ENCODE data around the gene BABAM1. TPM values are rescaled to one million over a fixed set of nuclear protein-coding genes. Genes with fewer than 3 reads are reported as not detected.

BABAM1 gene
- total and polyA plus RNA-seq, 9 of the 15 experiments (the other 6 are each of a cell fraction or from before 2014, with no cell fraction given): 14.7 to 160 (median 113) TPM

DNA sequence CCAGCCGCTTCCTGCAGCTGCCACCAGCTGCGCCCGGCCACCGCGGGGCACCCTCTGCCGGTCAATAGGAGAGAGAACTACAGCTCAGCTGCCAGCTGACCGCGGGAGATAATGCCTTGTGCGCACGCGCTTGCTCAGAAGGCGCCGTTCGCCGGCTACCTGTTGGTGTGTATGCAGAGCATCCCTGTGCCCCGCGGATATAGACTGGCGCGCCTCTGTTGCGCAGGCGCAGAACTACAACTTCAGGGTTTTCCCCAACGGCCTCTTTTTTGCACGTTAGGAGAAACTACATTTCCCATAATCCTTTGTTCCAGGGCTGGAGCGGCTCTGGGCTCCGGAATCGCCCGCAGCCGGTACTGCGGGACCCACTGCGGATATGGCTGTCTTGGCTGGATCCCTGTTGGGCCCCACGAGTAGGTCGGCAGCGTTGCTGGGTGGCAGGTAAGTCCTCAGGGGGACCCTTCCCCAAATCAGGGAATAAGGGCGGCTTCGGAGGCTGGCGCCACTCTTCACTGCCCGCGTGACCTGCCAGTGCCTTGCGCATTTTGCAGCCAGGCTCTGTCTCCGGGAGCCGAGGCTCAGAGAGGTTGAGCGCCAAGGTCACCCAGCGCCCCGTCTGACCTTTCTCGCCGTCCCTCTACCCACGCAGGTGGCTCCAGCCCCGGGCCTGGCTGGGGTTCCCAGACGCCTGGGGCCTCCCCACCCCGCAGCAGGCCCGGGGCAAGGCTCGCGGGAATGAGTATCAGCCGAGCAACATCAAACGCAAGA is 38.5 kb downstream of the BABAM1 start, which contains the start of gene MRPL34 (continued):
- no peak for TF ChIP-seq XRCC3 (IDR thresholded peaks at IDR 0.05)
- TF ChIP-seq NEUROD1 (IDR thresholded peaks at IDR 0.05; ENCODE audit: borderline replicate concordance, low read depth, low read length, partially characterized antibody): no peak
- TF ChIP-seq HCFC1 (IDR thresholded peaks at IDR 0.05; ENCODE audit: low read depth, low read length): peak; percentile 83
- TF ChIP-seq, protein P1, sequence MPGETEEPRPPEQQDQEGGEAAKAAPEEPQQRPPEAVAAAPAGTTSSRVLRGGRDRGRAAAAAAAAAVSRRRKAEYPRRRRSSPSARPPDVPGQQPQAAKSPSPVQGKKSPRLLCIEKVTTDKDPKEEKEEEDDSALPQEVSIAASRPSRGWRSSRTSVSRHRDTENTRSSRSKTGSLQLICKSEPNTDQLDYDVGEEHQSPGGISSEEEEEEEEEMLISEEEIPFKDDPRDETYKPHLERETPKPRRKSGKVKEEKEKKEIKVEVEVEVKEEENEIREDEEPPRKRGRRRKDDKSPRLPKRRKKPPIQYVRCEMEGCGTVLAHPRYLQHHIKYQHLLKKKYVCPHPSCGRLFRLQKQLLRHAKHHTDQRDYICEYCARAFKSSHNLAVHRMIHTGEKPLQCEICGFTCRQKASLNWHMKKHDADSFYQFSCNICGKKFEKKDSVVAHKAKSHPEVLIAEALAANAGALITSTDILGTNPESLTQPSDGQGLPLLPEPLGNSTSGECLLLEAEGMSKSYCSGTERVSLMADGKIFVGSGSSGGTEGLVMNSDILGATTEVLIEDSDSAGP (CRISPR knock-in tag; IDR thresholded peaks at IDR 0.05): no peak
- TF ChIP-seq ZNF143 (CRISPR knock-in tag; IDR thresholded peaks at IDR 0.05): peak; percentile 90
- 0 out of 2 replicates have a peak, but pooled peaks have one; percentile 26 for TF ChIP-seq NFIC (IDR thresholded peaks at IDR 0.05)
- TF ChIP-seq RFX5 (IDR thresholded peaks at IDR 0.05; ENCODE audit: low read depth, low read length): 0 out of 2 replicates have a peak, but pooled peaks have one; percentile 12
- TF ChIP-seq ZNF124 (CRISPR knock-in tag; IDR thresholded peaks at IDR 0.05): no peak
- TF ChIP-seq, protein P2, sequence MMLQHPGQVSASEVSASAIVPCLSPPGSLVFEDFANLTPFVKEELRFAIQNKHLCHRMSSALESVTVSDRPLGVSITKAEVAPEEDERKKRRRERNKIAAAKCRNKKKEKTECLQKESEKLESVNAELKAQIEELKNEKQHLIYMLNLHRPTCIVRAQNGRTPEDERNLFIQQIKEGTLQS (IDR thresholded peaks at IDR 0.05): no peak
- TF ChIP-seq, protein P2 (CRISPR knock-in tag; conservative IDR thresholded peaks at IDR 0.05): no peak
- TF ChIP-seq MTA2 (IDR thresholded peaks at IDR 0.05; ENCODE audit: low read depth): no peak
- TF ChIP-seq, protein P3, sequence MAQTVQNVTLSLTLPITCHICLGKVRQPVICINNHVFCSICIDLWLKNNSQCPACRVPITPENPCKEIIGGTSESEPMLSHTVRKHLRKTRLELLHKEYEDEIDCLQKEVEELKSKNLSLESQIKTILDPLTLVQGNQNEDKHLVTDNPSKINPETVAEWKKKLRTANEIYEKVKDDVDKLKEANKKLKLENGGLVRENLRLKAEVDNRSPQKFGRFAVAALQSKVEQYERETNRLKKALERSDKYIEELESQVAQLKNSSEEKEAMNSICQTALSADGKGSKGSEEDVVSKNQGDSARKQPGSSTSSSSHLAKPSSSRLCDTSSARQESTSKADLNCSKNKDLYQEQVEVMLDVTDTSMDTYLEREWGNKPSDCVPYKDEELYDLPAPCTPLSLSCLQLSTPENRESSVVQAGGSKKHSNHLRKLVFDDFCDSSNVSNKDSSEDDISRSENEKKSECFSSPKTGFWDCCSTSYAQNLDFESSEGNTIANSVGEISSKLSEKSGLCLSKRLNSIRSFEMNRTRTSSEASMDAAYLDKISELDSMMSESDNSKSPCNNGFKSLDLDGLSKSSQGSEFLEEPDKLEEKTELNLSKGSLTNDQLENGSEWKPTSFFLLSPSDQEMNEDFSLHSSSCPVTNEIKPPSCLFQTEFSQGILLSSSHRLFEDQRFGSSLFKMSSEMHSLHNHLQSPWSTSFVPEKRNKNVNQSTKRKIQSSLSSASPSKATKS (CRISPR knock-in tag; IDR thresholded peaks at IDR 0.05): no peak
- TF ChIP-seq HDGF (IDR thresholded peaks at IDR 0.05): no peak
- no peak for TF ChIP-seq ZNF717 (CRISPR knock-in tag; IDR thresholded peaks at IDR 0.05)
- no peak for TF ChIP-seq MECOM (CRISPR knock-in tag; IDR thresholded peaks at IDR 0.05)
- TF ChIP-seq ZNF354B (CRISPR knock-in tag; IDR thresholded peaks at IDR 0.05): no peak
- peak; percentile 68 for TF ChIP-seq TCF3 (CRISPR knock-in tag; IDR thresholded peaks at IDR 0.05)
- no peak for TF ChIP-seq ZBTB1 (CRISPR knock-in tag; IDR thresholded peaks at IDR 0.05; ENCODE audit: borderline replicate concordance, low read depth)
- TF ChIP-seq, protein P4, sequence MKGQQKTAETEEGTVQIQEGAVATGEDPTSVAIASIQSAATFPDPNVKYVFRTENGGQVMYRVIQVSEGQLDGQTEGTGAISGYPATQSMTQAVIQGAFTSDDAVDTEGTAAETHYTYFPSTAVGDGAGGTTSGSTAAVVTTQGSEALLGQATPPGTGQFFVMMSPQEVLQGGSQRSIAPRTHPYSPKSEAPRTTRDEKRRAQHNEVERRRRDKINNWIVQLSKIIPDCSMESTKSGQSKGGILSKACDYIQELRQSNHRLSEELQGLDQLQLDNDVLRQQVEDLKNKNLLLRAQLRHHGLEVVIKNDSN (CRISPR knock-in tag; IDR thresholded peaks at IDR 0.05): peak; percentile 87
- TF ChIP-seq, protein P5, sequence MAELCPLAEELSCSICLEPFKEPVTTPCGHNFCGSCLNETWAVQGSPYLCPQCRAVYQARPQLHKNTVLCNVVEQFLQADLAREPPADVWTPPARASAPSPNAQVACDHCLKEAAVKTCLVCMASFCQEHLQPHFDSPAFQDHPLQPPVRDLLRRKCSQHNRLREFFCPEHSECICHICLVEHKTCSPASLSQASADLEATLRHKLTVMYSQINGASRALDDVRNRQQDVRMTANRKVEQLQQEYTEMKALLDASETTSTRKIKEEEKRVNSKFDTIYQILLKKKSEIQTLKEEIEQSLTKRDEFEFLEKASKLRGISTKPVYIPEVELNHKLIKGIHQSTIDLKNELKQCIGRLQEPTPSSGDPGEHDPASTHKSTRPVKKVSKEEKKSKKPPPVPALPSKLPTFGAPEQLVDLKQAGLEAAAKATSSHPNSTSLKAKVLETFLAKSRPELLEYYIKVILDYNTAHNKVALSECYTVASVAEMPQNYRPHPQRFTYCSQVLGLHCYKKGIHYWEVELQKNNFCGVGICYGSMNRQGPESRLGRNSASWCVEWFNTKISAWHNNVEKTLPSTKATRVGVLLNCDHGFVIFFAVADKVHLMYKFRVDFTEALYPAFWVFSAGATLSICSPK (IDR thresholded peaks at IDR 0.05; ENCODE audit: borderline replicate concordance): no peak
- no peak for TF ChIP-seq HSF4 (CRISPR knock-in tag; IDR thresholded peaks at IDR 0.05; ENCODE audit: borderline replicate concordance)
- TF ChIP-seq PTRF (tag; IDR thresholded peaks at IDR 0.05): no peak
- TF ChIP-seq LARP7 (IDR thresholded peaks at IDR 0.05): no peak

Data from K562 (cell line).